ENCODE results near the gene NCAPD2. TPM values are rescaled to one million over a fixed set of nuclear protein-coding genes. Genes with fewer than 3 reads are reported as not detected.
"Not testable (repeated sequence)": the region's sequence is repeated elsewhere in the genome, so short reads cannot be mapped to it uniquely, and the experiment has no call there.

NCAPD2 gene
- total RNA-seq, 1 experiment from 2014 or later = 173 TPM

GRCh38 chr12:6489449-6489848 is 4.5 kb upstream of the NCAPD2 start:
- DNase-seq (ENCODE audit: low read depth) = no peak

GRCh38 chr12:6490673-6491072 is 3.2 kb upstream of the NCAPD2 start:
- DNase-seq (ENCODE audit: low read depth) = not testable (repeated sequence)

- DNase-seq (ENCODE audit: low read depth) = peak; percentile 94
These were observed 935 bp upstream of the NCAPD2 start, which contains the start of gene MRPL51 for GRCh38 chr12:6492838-6493496. Gene MRPL51 (minus strand): TSS chr12:6493262. CDS start chr12:6493136, 126 bp downstream.

- DNase-seq (ENCODE audit: low read depth) = no peak
These were observed 399 bp downstream of the NCAPD2 start for GRCh38 chr12:6494258-6494743.

GRCh38 chr12:6494968-6495367 is 1.1 kb downstream of the NCAPD2 start:
- DNase-seq (ENCODE audit: low read depth) = no peak

GRCh38 chr12:6497291-6497690 is 3.4 kb downstream of the NCAPD2 start:
- not testable (repeated sequence) for DNase-seq (ENCODE audit: low read depth)

GRCh38 chr12:6500466-6500865 is 6.6 kb downstream of the NCAPD2 start:
- DNase-seq (ENCODE audit: low read depth) = no peak

GRCh38 chr12:6507102-6507998 is 13.4 kb downstream of the NCAPD2 start:
- no peak for DNase-seq (ENCODE audit: low read depth)

GRCh38 chr12:6508087-6508486 is 14.2 kb downstream of the NCAPD2 start:
- no peak for DNase-seq (ENCODE audit: low read depth)

GRCh38 chr12:6520186-6520585 is 26.3 kb downstream of the NCAPD2 start:
- DNase-seq (ENCODE audit: low read depth) = no peak

- no peak for DNase-seq (ENCODE audit: low read depth)
These were observed 28.3 kb downstream of the NCAPD2 start for GRCh38 chr12:6522193-6522592.

GRCh38 chr12:6523708-6524107 is 29.8 kb downstream of the NCAPD2 start:
- no peak for DNase-seq (ENCODE audit: low read depth)

- DNase-seq (ENCODE audit: low read depth) = no peak
These were observed 30.7 kb downstream of the NCAPD2 start for GRCh38 chr12:6524648-6525047.

- DNase-seq (ENCODE audit: low read depth) = no peak
These were observed 32.3 kb downstream of the NCAPD2 start for GRCh38 chr12:6526201-6526600.

- DNase-seq (ENCODE audit: low read depth) = no peak
These were observed 33.0 kb downstream of the NCAPD2 start for GRCh38 chr12:6526766-6527525.

- DNase-seq (ENCODE audit: low read depth) = no peak
These were observed 33.8 kb downstream of the NCAPD2 start for GRCh38 chr12:6527711-6528110.

- no peak for DNase-seq (ENCODE audit: low read depth)
These were observed 34.8 kb downstream of the NCAPD2 start for GRCh38 chr12:6528539-6529235.

- DNase-seq (ENCODE audit: low read depth) = no peak
These were observed 35.4 kb downstream of the NCAPD2 start for GRCh38 chr12:6529291-6529737.

GRCh38 chr12:6530576-6531260 is 36.8 kb downstream of the NCAPD2 start:
- no peak for DNase-seq (ENCODE audit: low read depth)
